Liver (tissue), 9 donors: ENCODE data around the gene NAT16. TPM values are rescaled to one million over a fixed set of nuclear protein-coding genes. Genes with fewer than 3 reads are reported as not detected.

ENCODE experiments used
- DNase-seq: peaks from one replicate; pipeline ENCODE4 v3.0.0-alpha.2; 2017; ENCODE audit warnings: low spot score
- H3K27ac ChIP-seq, 2 donors: one replicate each; pipeline ENCODE4 v1.7.0; 2013; ENCODE audit warnings: inconsistent platforms in 2 of 2, low read length in 2 of 2, control low read depth in 1 of 2, low read depth in 1 of 2, mild to moderate bottlenecking in 1 of 2
- H3K27me3 ChIP-seq, 4 donors: one replicate each; pipeline versions ENCODE4 v1.6.1 to v1.7.0; 2013; ENCODE audit warnings: low read length in 3 of 4, inconsistent platforms in 1 of 4, mild to moderate bottlenecking in 1 of 4, moderate library complexity in 1 of 4; ENCODE audit not compliant: control insufficient read depth in 4 of 4, insufficient read depth in 4 of 4
- H3K36me3 ChIP-seq, 4 donors: one replicate each; pipeline versions ENCODE4 v1.6.1 to v1.7.0; 2013; ENCODE audit warnings: low read length in 3 of 4, mild to moderate bottlenecking in 3 of 4, low read depth in 1 of 4, moderate library complexity in 1 of 4; ENCODE audit not compliant: control insufficient read depth in 4 of 4, insufficient read depth in 3 of 4
- H3K4me1 ChIP-seq, 4 donors: one replicate each; pipeline versions ENCODE4 v1.6.1 to v1.7.0; 2013; ENCODE audit warnings: low read length in 3 of 4, mild to moderate bottlenecking in 3 of 4, moderate library complexity in 1 of 4; ENCODE audit not compliant: control insufficient read depth in 4 of 4, insufficient read depth in 4 of 4
- H3K4me3 ChIP-seq, 3 donors: one replicate each; pipeline versions ENCODE4 v1.6.1 to v1.7.0; 2013; ENCODE audit warnings: low read length in 3 of 3, control low read depth in 1 of 3, low read depth in 1 of 3, mild to moderate bottlenecking in 1 of 3
- H3K9ac ChIP-seq, 2 donors: one replicate each; pipeline ENCODE4 v1.7.0; 2013; ENCODE audit warnings: low read length in 2 of 2, mild to moderate bottlenecking in 2 of 2, moderate library complexity in 2 of 2, control low read depth in 1 of 2, low read depth in 1 of 2
- H3K9me3 ChIP-seq, 4 donors: one replicate each; pipeline versions ENCODE4 v1.6.1 to v1.7.0; 2013; ENCODE audit warnings: low read length in 3 of 4; ENCODE audit not compliant: control insufficient read depth in 4 of 4
- ATF3 ChIP-seq: IDR thresholded peaks from 2 replicates; pipeline ENCODE4 v1.6.1; 2016; ENCODE audit warnings: antibody characterized with exemption
- CTCF ChIP-seq: fragments of 150-350 bp; IDR thresholded peaks from 2 replicates; pipeline ENCODE4 v1.5.1; 2017; ENCODE audit warnings: improper control_type of control experiment, low read depth, low read length; ENCODE audit not compliant: missing input control
- EGR1 ChIP-seq, 2 donors: IDR thresholded peaks; 2 replicates each; pipeline ENCODE4 v1.6.1; 2016 to 2018; ENCODE audit warnings: antibody characterized with exemption in 2 of 2, low read depth in 2 of 2
- FOXA1 ChIP-seq: IDR thresholded peaks from 2 replicates; pipeline ENCODE4 v1.6.1; 2016; ENCODE audit warnings: antibody characterized with exemption
- FOXA2 ChIP-seq: IDR thresholded peaks from 2 replicates; pipeline ENCODE4 v1.6.1; 2016; ENCODE audit warnings: antibody characterized with exemption
- GABPA ChIP-seq, 2 donors: IDR thresholded peaks in 1 of 2; conservative IDR thresholded peaks in 1 of 2; 2 replicates each; pipeline ENCODE4 v1.6.1; 2016; ENCODE audit warnings: antibody characterized with exemption in 2 of 2, mild to moderate bottlenecking in 1 of 2, moderate library complexity in 1 of 2
- HNF4A ChIP-seq, 2 donors: conservative IDR thresholded peaks; 2 replicates each; pipeline ENCODE4 v1.6.1; 2016; ENCODE audit warnings: antibody characterized with exemption in 2 of 2, mild to moderate bottlenecking in 2 of 2
- HNF4G ChIP-seq: IDR thresholded peaks from 2 replicates; pipeline ENCODE4 v1.6.1; 2016; ENCODE audit warnings: antibody characterized with exemption
- JUND ChIP-seq, 2 donors: IDR thresholded peaks; 2 replicates each; pipeline ENCODE4 v1.6.1; 2016; ENCODE audit warnings: antibody characterized with exemption in 2 of 2
- MAX ChIP-seq: IDR thresholded peaks from 2 replicates; pipeline ENCODE4 v1.6.1; 2016; ENCODE audit warnings: antibody characterized with exemption
- NR2F2 ChIP-seq: IDR thresholded peaks from 2 replicates; pipeline ENCODE4 v1.6.1; 2016; ENCODE audit warnings: antibody characterized with exemption
- RAD21 ChIP-seq, 2 donors: IDR thresholded peaks; 2 replicates each; pipeline ENCODE4 v1.6.1; 2016; ENCODE audit warnings: antibody characterized with exemption in 2 of 2, mild to moderate bottlenecking in 2 of 2
- REST ChIP-seq: IDR thresholded peaks from 2 replicates; pipeline ENCODE4 v1.6.1; 2016; ENCODE audit warnings: antibody characterized with exemption, mild to moderate bottlenecking
- RXRA ChIP-seq, 2 donors: IDR thresholded peaks; 2 replicates each; pipeline ENCODE4 v1.6.1; 2017 to 2018; ENCODE audit warnings: antibody characterized with exemption in 2 of 2, mild to moderate bottlenecking in 1 of 2
- SP1 ChIP-seq: IDR thresholded peaks from 2 replicates; pipeline ENCODE4 v1.6.1; 2018; ENCODE audit warnings: antibody characterized with exemption, mild to moderate bottlenecking
- TAF1 ChIP-seq: conservative IDR thresholded peaks from 2 replicates; pipeline ENCODE4 v1.6.1; 2016; ENCODE audit warnings: antibody characterized with exemption, mild to moderate bottlenecking
- YY1 ChIP-seq: IDR thresholded peaks from 2 replicates; pipeline ENCODE4 v1.6.1; 2016; ENCODE audit warnings: antibody characterized with exemption, mild to moderate bottlenecking
- ZBTB33 ChIP-seq: IDR thresholded peaks from 2 replicates; pipeline ENCODE4 v1.6.1; 2016; ENCODE audit warnings: antibody characterized with exemption
- WGBS: extraction: QIAGEN DNeasy Blood & Tissue Kit; methylation state at CpG from one replicate; pipeline ENCODE4 v1.1.7; 2013; 5-methylcytosine and 5-hydroxymethylcytosine counted together
- polyA plus RNA-seq, 2 donors: library from polyadenylated mRNA; stranded (reverse) in 1 of 2; unstranded in 1 of 2; fragments of 200-250 nt in 1 of 2; fragments of >200 nt in 1 of 2; fragmentation: Nextera tagmentation in 1 of 2; extraction: Ambion mirVana in 1 of 2; gene quantifications; one replicate each; pipeline versions ENCODE4 v1.2.1 to v1.2.3, GENCODE V29; 2013 to 2015
- total RNA-seq, 2 donors: library from RNA; depleted of rRNA; stranded (reverse); fragments of >200 nt; gene quantifications; one replicate each; pipeline ENCODE4 v1.2.3, GENCODE V29; 2014
- donor health status: healthy.
- donor health status: healthy.
- donor health status: healthy.
- donor health status: healthy.
- donor health status: healthy.

The NAT16 gene
- total and polyA plus RNA-seq, 4 donors = not detected

- Histone ChIP-seq H3K9ac (no peak overlapping the region), H3K27me3 (peaks cover 0 to 4% (median under 1%) of the 10 kb centered on the region in 4 donors)
- 61% methylated on average over 5 of the region's 5 CpGs for WGBS
These were observed 5.3 kb upstream of the NAT16 start for GRCh38 chr7:101185258-101185839.

More at GRCh38 chr7:101185258-101185839, 5.3 kb upstream of the NAT16 start:
- peaks cover 0 to 3% (median 0%) of the 10 kb centered on the region in 4 donors for H3K36me3 ChIP-seq
- no peak overlapping the region for H3K27ac ChIP-seq
- no peak overlapping the region for H3K4me3 ChIP-seq
- H3K4me1 ChIP-seq = no peaks in the 10 kb centered on the region
- TF ChIP-seq FOXA1 = no peak
- no peak for TF ChIP-seq GABPA (IDR thresholded peaks at IDR 0.05 in 1 of 2, conservative IDR thresholded peaks at IDR 0.05 in 1 of 2)
- no peak for TF ChIP-seq CTCF
- no peak for TF ChIP-seq YY1
- no peak for TF ChIP-seq MAX
- TF ChIP-seq RXRA (IDR thresholded peaks at IDR 0.05) = no peak
- TF ChIP-seq RAD21 (IDR thresholded peaks at IDR 0.05) = no peak
- no peak for TF ChIP-seq JUND (IDR thresholded peaks at IDR 0.05)
- TF ChIP-seq NR2F2 = no peak
- TF ChIP-seq REST = no peak
- no peak for TF ChIP-seq SP1
- TF ChIP-seq HNF4A (conservative IDR thresholded peaks at IDR 0.05) = no peak
- TF ChIP-seq HNF4G = no peak
- TF ChIP-seq TAF1 = no peak
- no peak for TF ChIP-seq ZBTB33
- TF ChIP-seq EGR1 (IDR thresholded peaks at IDR 0.05; ENCODE audit: low read depth in 2 of 2) = no peak
- no peak for TF ChIP-seq FOXA2
- TF ChIP-seq ATF3 = no peak
- DNase-seq = no peak
- H3K9me3 ChIP-seq = no peaks in the 10 kb centered on the region
